Measurements from ENCODE around the gene ZDHHC17. TPM values are rescaled to one million over a fixed set of nuclear protein-coding genes. Genes with fewer than 3 reads are reported as not detected.

The ZDHHC17 gene
- total RNA-seq, 1 experiment from 2014 or later = 25.3 TPM

DNA sequence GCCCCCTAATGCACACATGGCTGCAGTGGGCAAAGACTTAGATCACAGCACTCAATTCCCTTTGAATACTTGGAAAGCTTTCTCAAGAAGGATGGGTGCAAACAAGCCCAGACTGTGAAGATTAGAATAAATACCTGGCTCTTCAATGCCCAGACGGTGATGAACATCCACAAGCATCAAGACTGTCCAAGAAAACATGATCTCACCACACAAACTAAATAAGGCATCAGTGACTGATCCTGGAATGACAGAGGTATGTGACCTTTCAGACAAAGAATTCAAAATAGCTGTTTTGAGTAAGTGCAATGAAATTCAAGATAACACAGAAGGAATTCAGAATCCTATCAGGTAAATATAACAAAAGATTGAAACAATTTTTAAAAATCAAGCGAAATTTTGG lies 43.8 kb upstream of the ZDHHC17 start:
- no peak overlapping the region for H3K4me3 ChIP-seq (replicated peaks in 1 of 2; ENCODE audit: low read depth in 1 of 2, low read length in 2 of 2)
- ChIA-PET POLR2A (no interaction called here), RAD21 (ENCODE audit: low non-redundant PET in 1 of 2, low total read pairs in 2 of 2, uncharacterized antibody in 2 of 2, unreplicated experiment in 2 of 2) (no interaction called here), CTCF (no interaction called here)
- no peaks in the 10 kb centered on the region for H3K36me3 ChIP-seq (ENCODE audit: control insufficient read depth in 1 of 2, insufficient read depth in 2 of 2, low read length in 2 of 2)
- no peak overlapping the region for H2AFZ ChIP-seq (ENCODE audit: low read depth, low read length, poor library complexity, severe bottlenecking)
- H4K20me1 ChIP-seq (ENCODE audit: insufficient read depth) = no peaks in the 10 kb centered on the region
- H3K9me2 ChIP-seq (ENCODE audit: insufficient read depth) = no peaks in the 10 kb centered on the region
- TF ChIP-seq EGR1 (IDR thresholded peaks at IDR 0.05; ENCODE audit: low read depth) (no peak), EZH2 (IDR thresholded peaks at IDR 0.05) (no peak), JUND (IDR thresholded peaks at IDR 0.05) (no peak), FOSL1 (IDR thresholded peaks at IDR 0.05; ENCODE audit: low read depth) (no peak), POLR2A (IDR thresholded peaks at IDR 0.05; ENCODE audit: borderline replicate concordance, extremely low read depth, insufficient read depth, insufficient read length) (no peak), ZNF274 (IDR thresholded peaks at IDR 0.05; ENCODE audit: low read depth, low read length) (no peak), SRF (IDR thresholded peaks at IDR 0.05; ENCODE audit: low read depth) (no peak), RAD21 (IDR thresholded peaks at IDR 0.05; ENCODE audit: low read depth) (no peak), CEBPB (IDR thresholded peaks at IDR 0.05; ENCODE audit: low read depth) (no peak)
- TF ChIP-seq, protein P1, sequence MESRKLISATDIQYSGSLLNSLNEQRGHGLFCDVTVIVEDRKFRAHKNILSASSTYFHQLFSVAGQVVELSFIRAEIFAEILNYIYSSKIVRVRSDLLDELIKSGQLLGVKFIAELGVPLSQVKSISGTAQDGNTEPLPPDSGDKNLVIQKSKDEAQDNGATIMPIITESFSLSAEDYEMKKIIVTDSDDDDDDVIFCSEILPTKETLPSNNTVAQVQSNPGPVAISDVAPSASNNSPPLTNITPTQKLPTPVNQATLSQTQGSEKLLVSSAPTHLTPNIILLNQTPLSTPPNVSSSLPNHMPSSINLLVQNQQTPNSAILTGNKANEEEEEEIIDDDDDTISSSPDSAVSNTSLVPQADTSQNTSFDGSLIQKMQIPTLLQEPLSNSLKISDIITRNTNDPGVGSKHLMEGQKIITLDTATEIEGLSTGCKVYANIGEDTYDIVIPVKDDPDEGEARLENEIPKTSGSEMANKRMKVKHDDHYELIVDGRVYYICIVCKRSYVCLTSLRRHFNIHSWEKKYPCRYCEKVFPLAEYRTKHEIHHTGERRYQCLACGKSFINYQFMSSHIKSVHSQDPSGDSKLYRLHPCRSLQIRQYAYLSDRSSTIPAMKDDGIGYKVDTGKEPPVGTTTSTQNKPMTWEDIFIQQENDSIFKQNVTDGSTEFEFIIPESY (IDR thresholded peaks at IDR 0.05; ENCODE audit: extremely low read depth, insufficient replicate concordance, low read length) = no peak
- TF ChIP-seq, protein P2, sequence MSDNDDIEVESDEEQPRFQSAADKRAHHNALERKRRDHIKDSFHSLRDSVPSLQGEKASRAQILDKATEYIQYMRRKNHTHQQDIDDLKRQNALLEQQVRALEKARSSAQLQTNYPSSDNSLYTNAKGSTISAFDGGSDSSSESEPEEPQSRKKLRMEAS (IDR thresholded peaks at IDR 0.05) = no peak
- TF ChIP-seq, protein P3, sequence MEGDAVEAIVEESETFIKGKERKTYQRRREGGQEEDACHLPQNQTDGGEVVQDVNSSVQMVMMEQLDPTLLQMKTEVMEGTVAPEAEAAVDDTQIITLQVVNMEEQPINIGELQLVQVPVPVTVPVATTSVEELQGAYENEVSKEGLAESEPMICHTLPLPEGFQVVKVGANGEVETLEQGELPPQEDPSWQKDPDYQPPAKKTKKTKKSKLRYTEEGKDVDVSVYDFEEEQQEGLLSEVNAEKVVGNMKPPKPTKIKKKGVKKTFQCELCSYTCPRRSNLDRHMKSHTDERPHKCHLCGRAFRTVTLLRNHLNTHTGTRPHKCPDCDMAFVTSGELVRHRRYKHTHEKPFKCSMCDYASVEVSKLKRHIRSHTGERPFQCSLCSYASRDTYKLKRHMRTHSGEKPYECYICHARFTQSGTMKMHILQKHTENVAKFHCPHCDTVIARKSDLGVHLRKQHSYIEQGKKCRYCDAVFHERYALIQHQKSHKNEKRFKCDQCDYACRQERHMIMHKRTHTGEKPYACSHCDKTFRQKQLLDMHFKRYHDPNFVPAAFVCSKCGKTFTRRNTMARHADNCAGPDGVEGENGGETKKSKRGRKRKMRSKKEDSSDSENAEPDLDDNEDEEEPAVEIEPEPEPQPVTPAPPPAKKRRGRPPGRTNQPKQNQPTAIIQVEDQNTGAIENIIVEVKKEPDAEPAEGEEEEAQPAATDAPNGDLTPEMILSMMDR (IDR thresholded peaks at IDR 0.05 in 2 of 3, conservative IDR thresholded peaks at IDR 0.05 in 1 of 3; ENCODE audit: borderline replicate concordance in 1 of 3, insufficient read depth in 1 of 3, low read depth in 2 of 3, low read length in 2 of 3) = no peak
- DNase-seq (ENCODE audit: low read depth, low spot score) = no peak
- no peak overlapping the region for H3K9ac ChIP-seq (ENCODE audit: low read length)
- H3K27ac ChIP-seq (ENCODE audit: low read depth, low read length) = no peak overlapping the region
- intact Hi-C loops (cut with micrococcal nuclease) = no loop called here
- H3K4me2 ChIP-seq (ENCODE audit: low read length) = no peak overlapping the region
- H3K27me3 ChIP-seq (ENCODE audit: insufficient read depth, low read length) = no peaks in the 10 kb centered on the region
- H3K79me2 ChIP-seq (ENCODE audit: insufficient read depth, low read length) = no peaks in the 10 kb centered on the region
- ATAC-seq = no peak
- no peaks in the 10 kb centered on the region for H3K9me3 ChIP-seq (ENCODE audit: control insufficient read depth in 1 of 2, insufficient read depth in 1 of 2, low read depth in 1 of 2, low read length in 2 of 2)
- BruUV-seq (replicated peaks) = no TSS peak
- H3K4me1 ChIP-seq (ENCODE audit: control insufficient read depth in 1 of 2, insufficient read depth in 2 of 2, low read length in 2 of 2) = peaks cover 0 to 6% of the 10 kb centered on the region in 2 experiments; a peak in 1 of 4 replicates

Data from HCT116 (cell line).